Adipocyte (in vitro differentiated cells): Measurements from ENCODE around the gene TFEB.

ENCODE experiments used
- DNase-seq: peaks from one replicate; pipeline ENCODE4 v3.0.0-alpha.2; 2015; ENCODE audit warnings: low read depth
- H3K27me3 ChIP-seq: replicated peaks from 2 replicates; pipeline ENCODE4 v1.7.0; 2013; ENCODE audit warnings: mild to moderate bottlenecking, low read length, moderate library complexity; ENCODE audit not compliant: control insufficient read depth, insufficient read depth
- H3K36me3 ChIP-seq: 2 replicates; pipeline ENCODE4 v1.7.0; 2013; ENCODE audit warnings: low read length, mild to moderate bottlenecking, moderate library complexity; ENCODE audit not compliant: control insufficient read depth, insufficient read depth, severe bottlenecking
- H3K4me1 ChIP-seq: 2 replicates; pipeline ENCODE4 v1.7.0; 2013; ENCODE audit warnings: mild to moderate bottlenecking, low read length, moderate library complexity; ENCODE audit not compliant: control insufficient read depth, insufficient read depth
- H3K4me3 ChIP-seq: 2 replicates; pipeline ENCODE4 v1.7.0; 2013; ENCODE audit warnings: mild to moderate bottlenecking, low read length, moderate library complexity
- H3K9ac ChIP-seq: 2 replicates; pipeline ENCODE4 v1.7.0; 2013; ENCODE audit warnings: mild to moderate bottlenecking, low read length, moderate library complexity
- H3K9me3 ChIP-seq: 2 replicates; pipeline ENCODE4 v1.7.0; 2013; ENCODE audit warnings: mild to moderate bottlenecking, low read length, moderate library complexity; ENCODE audit not compliant: control insufficient read depth

TFEB gene

DNA sequence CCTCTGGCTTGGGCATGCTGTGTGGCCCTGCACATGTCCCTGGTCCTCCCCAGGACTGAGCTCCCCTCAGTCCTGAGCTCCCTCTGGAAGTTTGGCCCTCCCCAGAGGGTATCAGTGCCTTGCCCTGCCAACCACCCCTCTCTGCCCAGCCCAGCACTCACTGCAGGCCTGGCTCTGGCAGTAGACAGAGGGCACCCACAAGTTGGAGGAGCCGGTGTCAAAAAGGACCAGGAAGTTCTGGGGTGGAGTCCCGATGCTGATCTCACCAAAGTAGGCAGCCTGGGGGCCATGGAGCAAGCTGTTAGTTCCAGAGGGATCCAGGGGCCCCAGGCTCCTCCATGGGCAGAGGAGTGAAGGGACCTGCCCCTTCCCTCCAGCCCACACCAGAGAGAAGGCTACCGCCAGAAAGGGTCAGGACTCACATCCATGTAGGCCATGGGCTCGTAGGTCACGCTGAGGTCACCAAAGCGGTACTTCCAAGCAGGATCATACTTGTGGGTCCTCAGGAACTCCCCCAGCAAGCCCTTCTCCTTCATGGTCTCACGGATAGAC, 8.9 kb upstream of the TFEB start:
- no peak for DNase-seq
- Histone ChIP-seq H3K27me3 (peaks cover 25% of the 10 kb centered on the region), H3K4me1 (no peaks in the 10 kb centered on the region), H3K4me3 (no peak overlapping the region), H3K9me3 (no peaks in the 10 kb centered on the region), H3K36me3 (no peaks in the 10 kb centered on the region), H3K9ac (no peak overlapping the region)

DNA sequence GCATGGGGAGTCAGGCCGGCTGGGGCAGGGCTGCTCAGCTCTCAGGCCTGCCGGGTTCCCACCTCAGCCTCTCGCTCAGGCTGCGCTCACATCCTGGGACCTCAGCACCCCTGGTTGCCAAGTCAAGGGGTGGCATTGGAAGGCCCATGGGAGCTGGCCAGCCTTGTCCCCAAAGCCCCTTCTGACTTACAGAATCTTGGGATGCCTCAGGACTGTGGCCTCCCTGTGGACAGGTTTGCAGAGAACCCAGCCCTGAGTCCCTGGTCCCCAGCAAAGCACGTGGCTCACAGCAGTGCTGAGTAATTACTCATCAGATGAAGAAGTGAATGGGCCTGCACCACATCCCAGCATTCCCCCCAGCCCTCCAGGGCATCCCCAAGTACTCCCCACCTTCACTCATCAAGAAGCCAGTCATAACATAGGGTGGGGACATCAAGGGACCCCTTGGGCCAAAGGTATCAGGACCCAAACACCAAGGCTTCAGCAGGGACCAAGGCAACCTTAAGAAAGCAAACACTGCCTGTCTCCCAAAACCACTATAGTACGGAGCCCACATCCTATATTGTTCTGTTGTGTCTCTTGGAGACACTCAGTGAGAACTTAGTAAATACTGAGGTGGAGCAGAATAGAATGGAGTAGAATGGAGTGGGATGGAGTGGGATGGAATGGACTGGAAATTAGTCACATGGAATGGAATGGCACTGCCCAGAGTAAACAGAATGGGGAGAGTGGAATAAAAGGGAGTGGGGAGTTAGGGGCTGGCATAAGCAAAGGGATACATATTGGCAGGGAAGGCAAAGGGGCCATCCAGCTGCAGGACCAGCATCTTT, 8.2 kb upstream of the TFEB start:
- no peak for DNase-seq
- Histone ChIP-seq H3K27me3 (peaks cover 25% of the 10 kb centered on the region), H3K36me3 (no peaks in the 10 kb centered on the region), H3K4me1 (no peaks in the 10 kb centered on the region), H3K4me3 (no peak overlapping the region), H3K9ac (no peak overlapping the region), H3K9me3 (no peaks in the 10 kb centered on the region)

DNA sequence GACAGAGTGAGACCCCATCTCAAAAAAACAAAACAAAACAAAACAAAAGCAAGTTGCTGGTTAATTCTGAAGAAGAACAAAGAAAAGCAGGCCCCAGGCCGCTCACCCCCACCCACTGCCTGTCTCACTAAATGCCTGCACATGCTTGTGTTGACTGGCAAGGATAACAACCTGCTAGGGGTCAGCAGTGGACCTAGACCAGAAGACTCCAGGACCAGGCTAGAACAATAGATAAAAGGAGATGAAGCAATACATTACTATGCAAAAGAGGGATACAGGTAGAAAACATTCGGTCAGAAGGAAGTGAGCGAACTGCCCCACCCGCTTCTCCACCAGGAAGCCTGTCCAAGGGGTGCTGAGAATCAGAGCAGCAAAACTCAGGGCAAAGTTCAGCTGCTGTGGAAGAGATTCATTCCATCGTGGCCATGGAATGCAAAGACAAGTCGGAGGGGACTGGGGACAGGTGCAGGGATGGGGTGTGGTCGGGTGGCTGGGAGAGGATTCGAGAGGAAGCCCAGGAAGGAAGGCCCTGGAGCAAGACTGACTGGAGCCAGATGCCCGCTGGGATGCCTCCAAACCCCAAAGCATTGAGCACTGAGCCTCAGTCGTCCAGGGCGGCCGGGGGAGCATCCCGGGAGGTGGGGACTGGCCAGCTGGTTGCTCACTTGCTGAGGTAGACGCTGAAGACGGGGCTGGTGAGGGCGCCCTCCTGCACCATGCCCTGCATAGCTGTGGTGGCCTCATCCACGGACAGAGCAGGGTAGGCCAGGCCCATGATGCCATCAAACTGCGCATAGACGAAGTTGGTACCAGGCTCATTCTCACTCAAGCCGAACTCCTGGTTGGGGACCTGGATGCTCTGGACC, 6.5 kb upstream of the TFEB start:
- H3K9ac ChIP-seq: no peak overlapping the region
- no peak for DNase-seq

DNA sequence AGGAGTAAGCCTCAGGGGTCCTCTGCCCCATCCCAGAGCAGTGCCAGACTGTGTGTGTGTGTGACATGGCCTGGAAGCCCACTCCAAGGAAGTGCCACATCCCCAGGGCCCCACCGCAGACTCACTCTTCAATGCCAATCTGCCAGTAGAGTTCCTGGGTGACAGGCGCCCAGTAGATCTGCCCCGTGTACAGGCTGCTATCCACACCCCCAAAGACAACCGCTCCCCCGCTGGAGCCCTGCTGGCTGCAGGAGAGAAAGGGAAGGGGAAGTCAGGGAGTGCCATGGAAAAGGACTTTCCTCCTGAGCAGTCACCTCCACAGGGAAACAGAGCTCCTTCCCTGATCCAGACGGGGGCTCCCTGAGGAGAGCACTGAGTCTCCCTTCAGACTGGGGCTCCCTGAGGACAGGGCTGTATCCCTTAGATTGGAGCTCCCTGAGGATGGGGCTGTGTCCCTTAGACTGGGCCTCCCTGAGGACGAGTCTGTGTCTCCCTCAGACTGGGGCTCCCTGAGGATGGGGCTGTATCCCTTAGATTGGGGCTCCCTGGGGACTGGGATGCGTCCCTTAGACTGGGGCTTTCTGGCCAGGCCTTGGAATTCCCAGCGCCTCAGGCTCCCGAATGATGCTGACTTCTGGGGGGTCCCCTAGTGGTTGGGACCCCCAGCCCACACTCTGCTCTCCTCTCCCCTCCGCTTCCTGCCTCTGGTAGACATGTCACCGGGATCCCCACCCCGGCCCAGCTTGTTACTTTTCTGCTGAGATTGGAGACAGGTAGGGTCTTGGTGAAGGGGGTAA, 5.2 kb upstream of the TFEB start:
- DNase-seq: no peak
- Histone ChIP-seq H3K4me1 (no peaks in the 10 kb centered on the region), H3K36me3 (no peaks in the 10 kb centered on the region)

More for the DNA sequence above, 6.5 kb upstream of the TFEB start:
- Histone ChIP-seq H3K4me3 (no peak overlapping the region), H3K27me3 (peaks cover 16% of the 10 kb centered on the region), H3K9me3 (no peaks in the 10 kb centered on the region), H3K4me1 (no peaks in the 10 kb centered on the region), H3K36me3 (no peaks in the 10 kb centered on the region)

DNA sequence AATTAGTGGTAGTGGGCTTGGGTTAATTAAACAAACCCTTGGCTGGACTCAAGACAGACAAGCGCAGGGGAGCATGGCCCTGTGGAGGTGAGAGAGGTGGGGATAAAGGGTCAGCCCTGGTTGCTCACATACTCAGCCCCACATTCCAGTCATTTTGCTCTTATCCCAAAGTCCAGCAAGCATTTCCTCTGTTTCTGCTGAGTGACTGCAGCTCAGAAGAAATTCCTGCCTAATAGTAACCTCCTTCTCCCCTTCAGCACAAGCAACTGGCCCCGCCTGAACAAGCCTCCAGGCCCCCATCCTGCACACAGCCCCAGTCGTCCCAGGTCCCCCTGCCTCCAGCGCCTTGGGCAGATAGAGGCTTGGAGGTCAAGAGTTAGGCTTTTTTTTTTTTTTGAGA, 3.6 kb upstream of the TFEB start:
- Histone ChIP-seq H3K9ac (no peak overlapping the region), H3K9me3 (no peaks in the 10 kb centered on the region), H3K4me1 (no peaks in the 10 kb centered on the region), H3K27me3 (peaks cover 16% of the 10 kb centered on the region), H3K4me3 (no peak overlapping the region), H3K36me3 (no peaks in the 10 kb centered on the region)
- DNase-seq: no peak

More for the DNA sequence above, 5.2 kb upstream of the TFEB start:
- H3K9me3 ChIP-seq: no peaks in the 10 kb centered on the region
- H3K4me3 ChIP-seq: no peak overlapping the region
- H3K9ac ChIP-seq: no peak overlapping the region
- H3K27me3 ChIP-seq: peaks cover 16% of the 10 kb centered on the region

DNA sequence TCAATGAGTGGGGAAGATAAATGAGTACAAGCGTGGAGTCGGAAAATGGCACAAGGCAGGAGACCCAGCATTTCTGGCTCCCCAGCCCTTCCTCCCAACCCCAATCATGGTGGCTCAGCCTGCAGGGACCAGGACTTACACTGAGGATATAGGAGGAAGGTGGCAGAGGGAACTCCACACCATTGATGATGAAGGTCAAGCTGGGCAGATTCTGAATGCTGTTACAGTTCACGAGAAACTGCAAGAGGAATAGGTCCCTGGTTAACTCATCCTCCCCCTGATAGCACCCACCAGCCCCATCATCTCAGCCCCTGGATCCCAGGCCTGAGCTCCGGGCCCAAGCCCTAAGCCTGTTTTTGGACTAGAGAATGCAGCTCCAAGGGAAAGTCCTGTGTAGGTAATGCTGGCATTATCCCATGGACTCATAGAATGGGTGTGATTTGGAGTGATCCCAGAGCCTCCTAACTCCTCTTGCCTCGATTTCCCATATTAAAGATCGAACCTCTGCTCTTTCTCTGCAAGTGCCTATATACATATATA, 2.3 kb upstream of the TFEB start:
- H3K9me3 ChIP-seq: no peaks in the 10 kb centered on the region
- H3K4me3 ChIP-seq: no peak overlapping the region
- peaks cover 16% of the 10 kb centered on the region for H3K27me3 ChIP-seq
- H3K4me1 ChIP-seq: peaks cover 12% of the 10 kb centered on the region
- no peaks in the 10 kb centered on the region for H3K36me3 ChIP-seq
- no peak overlapping the region for H3K9ac ChIP-seq
- no peak for DNase-seq

DNA sequence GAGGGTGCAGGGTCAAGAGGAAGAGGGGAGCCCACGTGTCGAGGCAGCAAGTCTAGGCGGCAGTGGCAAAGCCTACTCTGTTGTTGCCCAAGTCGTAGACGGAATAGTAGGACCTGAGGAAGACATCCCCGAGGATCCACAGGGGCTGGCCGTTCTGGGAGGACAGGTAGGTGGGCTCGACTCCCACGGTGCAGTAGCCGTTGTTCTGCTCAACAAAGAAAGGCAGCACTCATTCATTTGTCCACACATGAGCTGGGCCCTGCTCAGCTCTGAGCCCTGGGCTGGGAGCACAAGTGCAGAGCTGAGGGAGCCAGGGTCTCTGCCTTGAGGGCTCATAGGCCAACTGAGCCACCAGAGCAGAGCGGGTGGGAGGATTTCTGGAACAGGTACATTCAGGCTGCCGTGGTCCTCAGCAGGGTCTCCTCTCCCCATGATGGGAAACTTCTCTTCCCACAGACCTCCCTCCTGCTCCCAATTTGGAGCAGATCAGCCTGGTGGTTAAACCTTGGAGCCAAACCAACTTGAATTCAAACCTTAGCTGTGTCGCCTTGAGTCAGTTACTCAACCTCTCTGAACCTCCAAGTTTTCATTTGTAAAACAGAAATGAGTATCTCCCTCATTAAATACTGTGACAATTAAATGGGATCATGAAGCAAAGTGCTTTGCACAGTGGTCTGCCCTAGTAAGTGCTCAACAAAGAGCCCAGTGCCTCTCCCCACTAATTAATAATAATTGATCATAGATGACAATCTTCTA, 1.6 kb upstream of the TFEB start:
- peaks cover 16% of the 10 kb centered on the region for H3K4me1 ChIP-seq
- H3K9ac ChIP-seq: no peak overlapping the region
- no peaks in the 10 kb centered on the region for H3K9me3 ChIP-seq
- no peak overlapping the region for H3K4me3 ChIP-seq
- no peak for DNase-seq
- H3K27me3 ChIP-seq: peaks cover 16% of the 10 kb centered on the region
- no peaks in the 10 kb centered on the region for H3K36me3 ChIP-seq

DNA sequence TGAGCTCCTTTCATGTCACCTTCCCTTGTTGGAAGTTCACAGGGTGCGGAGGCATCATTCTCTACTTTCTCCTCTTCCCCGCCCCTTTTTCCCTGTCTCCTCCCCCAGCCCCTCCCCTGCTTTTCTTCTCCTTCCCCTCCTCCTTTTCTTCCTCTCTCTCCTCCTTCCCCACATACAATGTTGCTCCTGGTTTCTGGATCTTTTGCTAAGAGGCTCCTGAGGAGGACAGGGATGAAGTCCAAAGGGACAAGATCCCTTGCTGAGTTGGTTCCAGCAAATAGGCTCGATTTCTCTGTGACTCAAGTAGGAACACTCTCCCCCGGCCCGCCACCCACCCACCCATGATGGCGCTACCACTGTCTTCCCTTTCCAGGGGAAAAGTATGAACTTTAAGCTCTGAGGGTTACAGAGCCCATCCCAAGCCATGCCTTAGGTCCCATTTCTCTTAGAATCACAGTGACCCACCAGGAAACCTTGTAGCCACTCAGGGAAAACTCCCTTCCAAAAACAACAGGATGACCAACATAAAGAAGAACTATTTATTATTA, 852 bp upstream of the TFEB start:
- H3K9ac ChIP-seq: no peak overlapping the region
- H3K27me3 ChIP-seq: peaks cover 16% of the 10 kb centered on the region
- H3K4me3 ChIP-seq: no peak overlapping the region
- H3K9me3 ChIP-seq: no peaks in the 10 kb centered on the region
- H3K4me1 ChIP-seq: peaks cover 16% of the 10 kb centered on the region
- no peak for DNase-seq
- H3K36me3 ChIP-seq: no peaks in the 10 kb centered on the region

DNA sequence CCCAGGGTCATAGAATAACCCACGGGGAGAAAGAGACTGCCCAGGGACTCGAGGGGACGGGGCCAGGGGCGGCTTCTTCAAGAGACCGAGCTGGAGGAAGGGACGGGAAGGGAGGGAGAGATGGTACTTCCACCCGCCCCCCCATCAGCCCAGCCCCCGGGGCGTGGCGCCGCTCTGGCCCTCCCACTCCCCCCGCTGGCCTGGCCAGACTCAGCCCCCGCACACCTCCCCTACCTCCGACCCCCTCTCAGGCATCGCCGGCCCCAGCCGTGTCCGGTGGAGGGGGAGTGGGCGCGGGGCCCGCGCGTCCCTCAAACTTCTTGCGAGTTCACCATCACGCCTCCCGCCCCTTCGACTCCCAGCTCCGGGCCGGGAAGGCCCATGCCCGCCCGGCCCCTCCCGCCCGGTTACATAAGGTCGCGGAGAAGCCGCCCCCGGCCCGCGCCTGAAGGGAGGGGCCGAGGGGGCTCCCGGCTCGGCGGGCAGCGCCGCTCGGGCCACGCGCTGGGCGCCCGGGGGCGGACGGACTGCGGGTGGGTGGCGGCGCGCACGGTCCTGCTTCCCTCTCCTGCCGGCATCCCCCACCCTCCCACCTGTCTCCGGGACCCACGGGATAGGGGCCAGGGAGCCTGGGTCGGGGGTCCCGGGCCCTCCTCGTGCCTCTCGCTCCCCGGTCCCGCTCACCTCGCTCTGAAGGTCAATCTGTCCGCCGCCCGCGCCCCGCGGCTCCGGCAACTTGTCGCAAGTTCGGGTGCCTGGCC, 562 bp downstream of the TFEB start:
- Histone ChIP-seq H3K9ac (peak overlapping the region; percentile 83), H3K4me1 (peaks cover 28% of the 10 kb centered on the region), H3K4me3 (peak overlapping the region; percentile 82), H3K9me3 (no peaks in the 10 kb centered on the region), H3K27me3 (peaks cover 3% of the 10 kb centered on the region), H3K36me3 (no peaks in the 10 kb centered on the region)
- DNase-seq: peak; percentile 88
